ENCODE measurements around the gene CBARP.

- TF ChIP-seq POLR2A (IDR thresholded peaks at IDR 0.05; ENCODE audit: borderline replicate concordance, extremely low read depth, insufficient read depth, insufficient read length), result no peak
- TF ChIP-seq YY1 (IDR thresholded peaks at IDR 0.05; ENCODE audit: extremely low read depth, insufficient replicate concordance, low read depth, low read length), result no peak
- no peak for TF ChIP-seq POLR2AphosphoS5 (IDR thresholded peaks at IDR 0.05; ENCODE audit: low read depth, low read length)
- no peak for TF ChIP-seq REST (IDR thresholded peaks at IDR 0.05; ENCODE audit: low read depth)
- no peak for TF ChIP-seq CTCF (IDR thresholded peaks at IDR 0.05 in 2 of 3, conservative IDR thresholded peaks at IDR 0.05 in 1 of 3; ENCODE audit: borderline replicate concordance in 1 of 3, insufficient read depth in 1 of 3, low read depth in 2 of 3, low read length in 2 of 3)
- TF ChIP-seq EZH2phosphoT487 (IDR thresholded peaks at IDR 0.05; ENCODE audit: borderline replicate concordance), result no peak
- TF ChIP-seq ATF3 (IDR thresholded peaks at IDR 0.05), result no peak
- no peak for TF ChIP-seq EZH2 (IDR thresholded peaks at IDR 0.05)
- no peak for TF ChIP-seq MAX (IDR thresholded peaks at IDR 0.05)
Observed at GRCh38 chr19:1239420-1239795, 1.6 kb upstream of the CBARP start.
